HuH-7.5 (cell line): ENCODE results near the gene STAT6.
"Not testable (repeated sequence)": the region's sequence is repeated elsewhere in the genome, so short reads cannot be mapped to it uniquely, and the experiment has no call there.

Experiments
- DNase-seq: peaks from one replicate; pipeline ENCODE4 v3.0.0; 2011; ENCODE audit warnings: low spot score

STAT6 gene

DNA sequence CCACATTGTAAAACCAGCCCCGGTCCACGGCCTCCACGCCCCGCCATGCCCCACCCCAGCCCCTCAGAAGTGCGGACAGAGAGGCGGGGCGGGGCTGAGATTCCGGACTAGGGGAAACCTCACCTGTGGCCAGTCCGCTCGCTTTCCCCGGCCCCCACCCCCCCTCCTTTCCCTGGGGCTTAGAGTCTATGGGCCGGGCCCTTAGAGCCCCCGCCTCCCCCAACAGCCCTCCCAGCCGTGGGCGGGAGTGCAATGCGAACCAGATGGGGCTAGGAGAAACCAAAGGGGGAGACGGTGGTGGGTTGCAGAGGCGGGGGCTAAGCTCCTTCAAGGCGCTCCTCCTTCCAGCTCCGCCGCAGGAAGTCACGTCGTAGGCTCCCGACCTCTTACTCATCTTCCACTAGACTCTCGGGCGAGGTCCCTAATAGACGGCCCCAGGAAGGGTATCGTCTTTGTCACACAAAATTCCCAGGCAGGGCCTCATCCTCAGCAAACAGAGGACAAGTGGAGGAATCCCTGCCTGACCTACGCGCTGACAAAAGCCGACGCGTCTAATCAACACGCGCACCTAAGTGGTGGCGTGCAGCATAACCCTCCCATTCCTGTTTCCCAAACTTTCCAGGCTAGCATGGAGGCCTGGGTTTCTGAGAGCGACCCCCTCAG is 23.3 kb downstream of the STAT6 start:
- DNase-seq = peak; percentile 69

DNA sequence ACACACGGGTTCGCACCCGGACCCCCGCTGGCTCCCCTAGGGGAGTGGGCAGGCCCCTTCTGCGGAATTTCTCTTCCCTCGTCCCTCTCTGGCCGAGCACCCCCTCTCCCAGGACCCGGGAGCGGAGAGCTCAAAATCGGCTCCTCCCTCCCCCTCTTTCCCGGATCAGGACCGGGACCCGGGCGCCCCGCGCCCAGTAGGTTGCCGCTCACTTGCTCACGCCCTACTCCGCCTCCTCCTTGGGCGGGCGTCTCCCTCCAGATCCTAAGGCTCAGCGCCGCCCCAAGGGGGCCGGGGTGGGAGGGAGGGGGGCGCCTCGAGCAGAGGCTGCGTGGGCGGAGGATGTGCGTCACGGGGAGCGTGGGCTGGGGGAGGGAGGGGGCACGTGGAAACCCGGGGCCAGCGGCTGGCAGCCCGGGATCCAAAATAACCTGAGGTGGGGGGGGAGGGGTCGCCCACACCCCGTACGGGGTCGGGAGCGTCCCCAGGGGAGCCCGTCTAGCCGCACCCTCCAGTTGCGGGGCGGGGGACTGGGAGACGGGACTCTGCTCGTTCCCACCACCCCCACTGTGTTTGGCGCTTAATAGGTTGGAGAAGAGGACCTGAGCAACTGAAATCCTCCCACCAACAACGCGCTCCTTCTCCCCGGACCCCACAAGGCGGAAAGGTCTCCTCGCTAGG is 24.0 kb downstream of the STAT6 start:
- DNase-seq = no peak

DNA sequence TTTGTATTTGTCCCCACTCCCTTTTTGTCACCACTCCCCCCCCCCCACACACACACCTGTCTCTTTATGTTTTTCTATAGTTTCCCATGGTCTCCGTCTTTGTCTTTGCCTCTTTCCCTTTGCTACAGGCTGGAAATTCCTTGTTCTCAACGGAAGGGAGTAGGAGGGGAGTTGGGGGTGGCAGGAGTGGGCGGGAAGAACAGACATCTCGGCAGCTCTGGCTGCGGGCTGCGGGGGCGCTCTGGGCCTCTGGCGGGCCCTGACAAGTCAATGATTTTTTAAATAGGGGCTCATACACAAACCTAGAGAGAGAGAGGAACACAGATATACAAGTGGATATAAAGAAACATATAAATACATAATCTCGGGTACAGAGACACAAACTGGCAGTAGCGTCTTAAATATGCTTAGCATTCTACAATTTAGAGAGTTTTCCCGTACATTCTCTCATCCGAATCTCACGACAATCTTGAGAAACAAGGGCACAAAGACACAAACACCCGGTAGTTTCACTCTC is 24.6 kb downstream of the STAT6 start:
- no peak for DNase-seq

DNA sequence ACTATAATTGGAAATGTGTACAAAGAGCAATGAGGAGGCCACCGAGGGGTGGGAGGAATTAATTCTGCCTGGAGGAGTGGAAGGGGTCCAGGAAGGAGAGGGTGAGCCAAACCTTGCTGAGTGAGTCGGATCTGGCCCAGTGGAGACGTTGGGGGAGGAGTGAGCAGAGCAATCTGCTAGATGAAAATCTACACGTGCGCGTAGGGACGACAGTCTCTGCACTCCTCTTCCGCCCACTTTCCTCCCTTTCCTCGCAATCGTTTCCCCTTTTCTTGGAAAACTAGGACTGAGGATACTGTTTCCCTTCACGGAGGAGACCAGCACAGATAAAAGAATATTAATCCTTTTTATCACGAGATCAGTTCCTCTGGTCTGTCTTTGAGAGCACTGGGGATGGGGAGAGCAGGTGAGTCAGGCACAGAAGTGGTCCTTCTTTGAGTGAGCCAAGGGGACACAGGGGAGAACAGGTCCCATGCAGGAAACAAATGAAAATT is 25.1 kb downstream of the STAT6 start:
- DNase-seq = no peak

DNA sequence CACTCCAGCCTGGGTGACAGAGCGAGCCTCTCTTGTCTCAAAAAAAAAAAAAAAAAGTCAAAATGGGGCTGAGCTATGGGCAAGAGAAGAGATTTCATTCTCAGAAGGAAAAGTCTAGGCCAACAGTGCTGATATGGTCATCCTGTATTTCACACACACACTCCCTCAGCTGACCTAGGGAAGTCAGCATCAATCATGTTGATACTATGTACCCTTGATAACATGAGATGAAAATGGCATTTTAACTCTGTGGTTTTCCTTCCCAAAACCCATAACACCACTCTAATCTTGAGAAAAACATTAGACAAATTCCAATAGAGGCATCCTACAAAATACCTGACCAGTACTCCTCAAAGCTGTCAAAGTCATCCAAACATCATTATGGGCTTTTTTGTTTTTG is 30.3 kb downstream of the STAT6 start:
- DNase-seq = no peak

DNA sequence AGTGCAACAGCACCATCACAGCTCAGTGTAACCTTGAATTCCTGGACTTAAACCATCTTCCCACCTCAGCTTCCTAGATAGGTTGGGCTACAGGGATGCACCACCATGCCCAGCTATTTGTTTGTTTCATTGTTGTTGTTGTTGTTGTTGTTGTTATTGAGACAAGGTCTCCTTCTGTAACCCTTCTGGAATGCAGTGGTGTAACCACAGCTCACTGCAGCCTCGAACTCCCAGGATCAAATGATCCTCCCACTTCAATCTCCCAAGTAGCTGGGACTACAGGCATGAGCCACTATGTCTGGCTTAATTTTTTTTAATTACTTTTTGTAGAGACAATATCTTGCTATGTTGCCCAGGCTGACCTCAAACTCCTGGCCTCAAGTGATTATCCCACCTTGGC is 31.3 kb downstream of the STAT6 start:
- DNase-seq = no peak

DNA sequence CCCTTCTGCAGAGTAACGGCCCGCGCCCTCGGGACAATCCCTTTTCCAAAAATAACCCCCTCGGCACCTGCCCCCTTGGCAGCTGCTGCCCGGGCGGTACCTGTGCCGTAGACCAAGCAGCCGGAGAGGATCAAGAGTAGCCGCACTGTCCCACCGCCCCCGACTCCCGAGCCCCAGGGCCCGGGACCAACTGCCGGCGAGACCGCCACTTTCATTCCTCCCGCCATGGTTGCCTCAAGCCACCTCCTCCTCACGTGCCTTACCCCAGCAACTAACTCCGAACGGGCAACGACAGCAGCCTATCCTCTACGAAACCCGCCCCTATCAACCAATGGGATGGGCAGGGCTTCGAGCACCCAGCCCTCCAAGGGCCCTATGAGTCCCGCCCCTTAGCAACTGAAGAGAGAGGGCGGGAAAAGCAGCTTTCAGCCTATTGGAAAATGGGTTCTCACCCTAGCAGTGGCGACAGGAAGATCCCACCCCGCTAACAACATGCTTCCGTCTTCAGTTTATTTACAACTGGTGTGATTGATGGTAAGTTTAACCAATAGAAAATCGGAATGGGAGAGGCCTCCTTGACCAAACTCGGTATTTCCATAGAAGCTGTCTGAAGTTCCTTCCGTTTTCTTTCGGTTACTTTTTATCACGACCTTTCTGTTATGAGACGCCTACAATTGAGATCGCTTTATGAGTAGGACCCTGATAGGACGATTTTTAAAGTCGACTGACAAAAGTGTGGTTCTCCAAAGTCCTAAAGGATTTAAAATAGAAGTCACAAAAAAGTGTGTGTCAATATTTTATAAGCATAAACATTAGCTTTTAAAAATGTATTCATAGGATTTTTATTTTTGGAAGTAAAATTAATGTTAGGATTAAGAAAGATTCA is 32.4 kb downstream of the STAT6 start, which contains the start of gene NEMP1:
Gene NEMP1 (minus strand): TSS at position 273 of the 886 bp plus-strand sequence. CDS start 46 bp downstream, at position 227.
- peak; percentile 89 for DNase-seq

DNA sequence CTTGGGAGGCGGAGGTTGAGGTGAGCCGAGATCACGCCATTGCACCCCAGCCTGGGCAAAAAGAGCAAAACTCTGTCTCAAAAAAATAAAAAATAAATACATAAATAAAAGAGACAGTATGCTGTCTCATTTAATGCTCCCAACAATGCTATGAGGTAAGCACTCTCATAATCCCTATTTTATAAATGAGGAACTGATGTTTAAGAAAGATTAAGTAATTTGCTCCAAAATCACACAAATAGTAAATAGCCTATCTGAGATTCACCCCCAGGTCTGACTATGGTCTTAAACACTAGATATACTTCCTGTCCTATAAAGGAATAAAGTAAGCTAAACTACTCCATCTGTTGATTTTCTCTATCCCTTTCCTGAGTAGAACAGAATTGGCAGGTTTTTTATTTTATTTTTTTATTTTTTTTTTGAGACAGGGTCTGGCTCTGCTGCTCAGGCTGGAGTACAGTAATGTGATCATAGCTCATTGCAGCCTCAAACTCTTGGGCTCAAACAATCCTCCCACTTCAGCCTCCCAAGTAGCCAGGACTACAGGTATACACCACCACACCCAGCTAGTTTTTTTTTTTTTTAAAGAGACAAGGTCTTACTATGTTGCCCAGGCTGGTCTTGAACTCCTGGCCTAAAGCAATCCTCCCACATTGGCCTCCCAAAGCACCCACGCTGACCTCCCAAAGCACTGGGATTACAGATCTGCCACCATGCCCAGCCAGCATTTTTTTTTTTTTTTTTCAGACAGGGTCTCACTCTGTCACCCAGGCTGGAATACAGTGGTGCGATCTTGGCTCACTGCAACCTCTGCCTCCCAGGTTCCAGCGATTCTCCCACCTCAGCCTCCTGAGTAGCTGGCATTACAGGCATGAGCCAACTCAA is 37.4 kb downstream of the STAT6 start:
- not testable (repeated sequence) for DNase-seq

DNA sequence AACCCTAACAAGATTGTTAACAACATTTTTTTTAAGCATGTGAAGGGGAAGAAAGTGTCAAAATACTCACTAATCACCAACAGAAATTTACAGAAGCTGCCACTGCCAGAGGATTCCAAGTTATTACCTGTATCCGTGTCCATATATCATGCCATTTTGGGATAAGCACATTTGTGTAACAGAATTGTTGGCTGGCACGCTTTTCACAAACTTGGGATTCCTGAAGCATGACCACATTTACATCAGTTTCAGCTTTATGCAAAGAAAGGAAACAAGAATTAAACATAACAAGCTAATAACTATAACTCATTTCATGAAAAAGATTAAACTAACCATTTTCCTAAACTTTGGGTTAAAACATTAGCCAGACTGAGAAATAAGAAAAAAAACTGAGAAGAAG is 38.5 kb downstream of the STAT6 start:
- DNase-seq = no peak

DNA sequence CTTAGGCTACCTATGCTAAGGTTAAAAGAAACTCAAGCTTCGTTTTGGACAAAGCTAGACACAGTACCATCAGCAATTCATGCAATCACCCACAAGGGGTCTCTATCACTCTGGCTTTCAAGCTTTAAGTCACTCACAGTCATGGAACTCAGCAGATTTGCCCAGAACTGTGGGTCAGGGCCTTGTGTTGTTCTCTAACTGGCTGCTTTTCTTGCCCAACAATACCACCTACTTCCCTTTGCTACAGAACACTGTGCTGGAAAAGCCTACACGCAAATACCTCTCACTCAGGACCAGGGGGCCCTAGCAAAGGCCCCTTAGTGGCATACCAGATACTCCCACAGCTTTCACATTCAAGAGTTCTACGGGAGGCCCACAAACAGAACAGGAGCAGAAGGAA is 41.6 kb downstream of the STAT6 start:
- DNase-seq = no peak

DNA sequence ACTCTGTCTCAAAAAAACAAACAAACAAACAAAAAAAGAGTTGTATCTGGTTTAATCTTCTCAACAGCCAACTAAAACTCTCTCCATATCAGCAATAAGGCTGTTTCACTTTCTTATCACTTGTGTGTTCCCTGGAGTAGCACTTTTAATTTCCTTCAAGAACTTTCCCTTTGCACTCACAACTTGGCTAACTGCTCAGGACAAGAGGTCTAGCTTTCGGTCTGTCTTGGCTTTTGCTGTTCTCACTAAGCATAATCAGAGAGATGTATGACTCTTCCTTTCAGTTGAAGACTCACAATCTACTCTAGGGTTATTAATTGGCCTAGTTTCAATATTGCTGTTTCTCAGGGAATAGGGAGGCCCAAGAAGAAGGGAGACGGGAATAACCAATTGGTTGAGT is 44.9 kb downstream of the STAT6 start:
- no peak for DNase-seq

DNA sequence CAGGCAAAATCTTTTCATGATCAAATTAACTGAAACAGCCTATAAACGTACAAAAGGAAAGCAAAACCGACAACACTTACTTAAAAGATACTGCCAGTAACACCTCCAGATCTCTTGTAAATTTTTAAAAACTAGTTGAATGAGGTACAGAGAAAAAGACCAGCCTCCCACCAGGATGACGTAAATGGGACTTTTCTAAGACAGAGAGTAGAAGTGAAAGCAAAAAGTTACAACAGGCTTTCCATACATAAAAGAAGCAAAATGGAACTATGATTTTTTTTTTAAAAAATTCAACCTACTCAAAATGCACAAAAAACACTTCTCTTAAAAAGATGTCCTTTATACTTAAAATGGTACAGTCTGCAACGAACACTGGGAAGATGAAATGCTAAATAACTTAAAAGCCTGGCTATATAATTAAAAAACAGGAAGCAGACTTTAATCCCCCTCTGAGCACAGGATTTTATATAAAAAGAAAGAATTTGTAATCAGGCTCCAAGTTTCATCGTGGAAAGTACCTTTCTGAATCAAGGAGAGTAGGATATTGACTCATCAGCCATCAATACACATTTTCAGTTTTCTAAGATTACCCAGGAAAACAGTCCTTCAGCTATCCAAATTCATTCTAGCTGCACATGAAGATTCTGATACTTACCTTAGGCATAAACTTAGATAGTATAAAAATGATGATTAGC is 47.0 kb downstream of the STAT6 start:
- no peak for DNase-seq

DNA sequence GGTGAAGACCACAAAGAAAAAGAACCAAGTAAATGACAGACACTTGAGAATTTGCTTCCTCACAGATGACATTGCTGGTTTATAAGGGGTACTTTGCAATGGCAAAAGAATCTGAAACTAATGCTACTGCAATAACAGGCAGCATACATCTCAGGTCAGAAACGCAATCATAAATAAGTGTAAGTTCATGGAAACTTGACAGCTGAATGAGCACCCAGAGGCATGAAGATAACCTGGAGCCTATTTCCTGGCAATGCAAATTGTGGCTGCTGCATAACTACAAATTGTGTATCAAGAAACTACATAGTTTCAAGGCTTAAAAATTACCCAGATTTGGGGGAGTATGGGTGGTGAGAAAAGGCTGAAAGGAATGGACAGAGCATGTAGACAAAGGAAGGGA is 52.7 kb downstream of the STAT6 start:
- DNase-seq = no peak

DNA sequence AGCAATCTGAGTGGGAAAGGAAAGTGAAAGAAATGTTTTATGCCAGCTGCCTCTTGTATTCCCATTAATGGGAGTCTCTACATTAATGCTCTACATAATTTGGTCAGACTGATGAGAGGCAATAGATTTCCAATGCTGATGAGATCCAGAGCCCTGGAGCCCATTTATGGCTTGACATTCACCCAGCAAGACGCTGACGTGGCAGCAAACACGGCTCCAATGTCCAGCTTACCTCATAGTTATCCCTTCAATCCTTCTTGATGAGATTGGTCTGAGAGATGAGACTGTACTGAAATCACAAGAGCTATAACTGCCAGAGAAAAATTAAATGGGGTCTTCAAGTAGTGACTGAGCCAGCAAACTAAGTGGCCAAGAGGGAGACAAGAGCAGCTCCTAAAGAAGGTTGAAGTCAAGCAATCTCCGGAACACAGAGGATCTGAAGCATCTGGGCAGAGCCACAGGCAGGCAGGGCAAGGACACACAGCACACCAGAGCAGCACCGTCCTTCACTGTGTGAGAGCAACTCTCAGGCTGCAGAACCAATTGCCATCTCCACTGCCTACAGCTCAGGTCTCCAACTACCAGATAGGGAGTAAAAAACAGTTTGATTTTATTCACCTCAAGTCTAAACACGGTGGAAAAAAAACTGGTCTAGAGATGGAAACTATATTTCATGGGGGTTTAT is 54.0 kb downstream of the STAT6 start:
- no peak for DNase-seq

DNA sequence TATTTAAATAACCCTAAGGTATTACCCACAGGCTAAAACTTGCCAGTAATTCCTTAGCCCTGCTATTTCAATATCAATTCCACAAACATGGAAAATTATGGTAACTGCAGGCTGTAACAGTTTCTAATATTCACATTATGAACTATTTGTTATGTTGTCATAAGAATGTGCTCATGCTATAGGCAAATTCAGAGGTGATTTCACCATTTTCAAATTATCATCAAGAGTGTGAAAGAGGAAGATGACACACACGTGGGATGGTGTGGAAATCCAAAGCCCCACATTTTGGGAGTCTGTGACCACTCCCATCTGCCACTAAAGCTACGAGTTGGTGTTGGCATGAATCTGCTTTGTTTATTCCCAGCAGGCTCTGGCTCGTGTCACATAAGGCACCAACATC is 55.3 kb downstream of the STAT6 start:
- DNase-seq = no peak

DNA sequence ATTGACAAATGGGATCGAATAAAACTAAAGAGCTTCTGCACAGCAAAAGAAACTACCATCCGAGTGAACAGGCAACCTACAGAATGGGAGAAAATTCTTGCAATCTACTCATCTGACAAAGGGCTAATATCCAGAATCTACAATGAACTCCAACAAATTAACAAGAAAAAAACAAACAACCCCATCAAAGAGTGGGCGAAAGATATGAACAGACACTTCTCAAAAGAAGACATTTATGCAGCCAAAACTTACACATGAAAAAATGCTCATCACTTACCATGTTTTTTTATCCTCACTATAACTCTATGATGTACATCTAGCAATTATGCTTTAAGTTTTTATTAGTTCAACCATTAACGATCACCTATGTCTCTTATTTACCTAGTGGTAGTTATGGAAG is 57.3 kb downstream of the STAT6 start:
- DNase-seq = not testable (repeated sequence)

DNA sequence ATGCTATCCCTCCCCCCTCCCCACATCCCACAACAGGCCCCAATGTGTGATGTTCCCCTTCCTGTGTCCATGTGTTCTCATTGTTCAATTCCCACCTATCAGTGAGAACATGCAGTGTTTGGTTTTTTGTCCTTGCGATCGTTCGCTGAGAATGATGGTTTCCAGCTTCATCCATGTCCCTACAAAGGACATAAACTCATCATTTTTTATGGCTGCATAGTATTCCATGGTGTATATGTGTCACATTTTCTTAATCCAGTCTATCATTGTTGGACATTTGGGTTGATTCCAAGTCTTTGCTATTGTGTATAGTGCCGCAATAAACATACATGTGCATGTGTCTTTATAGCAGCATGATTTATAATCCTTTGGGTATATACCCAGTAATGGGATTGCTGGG is 58.0 kb downstream of the STAT6 start:
- not testable (repeated sequence) for DNase-seq

DNA sequence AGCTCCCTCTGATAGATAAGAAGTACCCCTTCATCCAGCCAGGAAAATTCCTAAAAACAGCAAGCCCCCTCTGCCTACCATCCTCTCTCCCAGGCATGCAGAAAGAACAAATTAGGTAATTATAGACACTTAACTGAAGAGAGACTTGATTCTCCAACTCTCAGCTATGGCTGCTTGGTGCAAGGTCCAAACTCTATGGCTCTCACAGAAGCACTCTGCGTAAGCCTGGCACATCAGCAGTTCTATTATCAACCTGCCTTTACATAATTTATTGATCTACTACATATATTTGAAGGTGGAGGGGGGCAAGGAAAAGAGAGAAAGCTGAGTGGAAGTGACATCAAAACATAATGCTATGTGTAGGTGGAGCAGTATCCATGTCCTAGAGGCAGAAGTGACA is 60.2 kb downstream of the STAT6 start:
- no peak for DNase-seq

DNA sequence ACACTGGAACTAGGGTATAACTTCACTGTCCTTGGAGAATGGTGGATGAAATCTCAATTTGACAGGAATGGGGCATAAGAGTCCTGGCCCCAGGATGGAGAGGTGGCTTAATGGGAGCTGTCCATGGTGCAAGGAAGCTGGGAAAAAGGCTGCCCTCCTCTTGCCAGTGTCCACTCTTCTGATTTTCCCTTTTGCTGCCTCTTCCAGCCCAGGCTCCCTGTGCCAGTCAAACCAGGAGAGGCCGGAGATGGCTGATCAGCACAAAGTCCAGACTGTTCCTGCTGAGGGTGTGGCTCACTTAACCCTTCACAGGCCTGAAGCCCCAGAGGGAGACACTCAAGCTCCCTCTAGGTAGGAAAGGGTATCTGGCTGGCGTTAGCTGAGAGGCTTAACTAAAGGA is 61.3 kb downstream of the STAT6 start, which contains the start of gene MYO1A:
Gene MYO1A (minus strand): TSS at position 240 of the 400 bp plus-strand sequence. CDS start 1,806 bp downstream, outside the sequence.
- DNase-seq = peak; percentile 35

DNA sequence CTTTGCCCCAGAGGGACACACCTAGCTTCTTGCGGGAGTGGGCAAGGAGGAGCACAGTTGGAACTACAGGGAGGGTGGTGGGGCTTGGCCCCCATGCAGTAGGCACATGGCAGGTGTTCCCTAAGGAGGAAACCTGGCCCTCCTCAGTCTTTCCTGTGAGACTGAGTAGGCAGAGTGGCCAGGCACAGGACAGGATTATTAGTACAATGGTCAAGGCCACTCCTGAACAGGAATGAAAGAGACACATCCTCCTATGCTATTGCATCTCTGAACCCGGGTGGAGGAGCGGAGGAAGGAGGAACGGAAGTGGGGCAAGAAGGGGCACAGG is 62.1 kb downstream of the STAT6 start:
- no peak for DNase-seq
